CD4-positive, alpha-beta T cell (primary cell): ENCODE results near the gene GRK2. TPM values are rescaled to one million over a fixed set of nuclear protein-coding genes. Genes with fewer than 3 reads are reported as not detected.

Experiments used
- ATAC-seq: fragments of 200-7000 bp; cut with Tn5 transposase; one replicate; pipeline ENCODE4 v1.10.0; 2022; ENCODE audit warnings: mild to moderate bottlenecking; ENCODE audit not compliant: poor library complexity
- CTCF ChIA-PET: fragments of 350-600 bp; sonication (Branson Sonifier 250); formaldehyde crosslinking; loops from one replicate; lab custom pipeline; 2021; ENCODE audit warnings: antibody characterized with exemption, inconsistent platforms; lab: Charles Lee
- POLR2A ChIA-PET: fragments of 350-600 bp; sonication (Branson Sonifier 250); formaldehyde crosslinking; loops from one replicate; lab custom pipeline; 2021; ENCODE audit warnings: antibody characterized with exemption, inconsistent platforms; lab: Charles Lee
- DNase-seq, 14 experiments: peaks; one replicate each; pipeline ENCODE4 v3.0.0-alpha.2; 2013 to 2020; ENCODE audit warnings: mixed read lengths in 2 of 14
- H3K27ac ChIP-seq, 2 donors: one replicate each; pipeline versions ENCODE4 v1.5.1 to v1.7.0; 2013; ENCODE audit warnings: low read length in 2 of 2, low read depth in 1 of 2, mild to moderate bottlenecking in 1 of 2
- H3K27me3 ChIP-seq, 2 experiments: 1 replicate in 1 of 2; 2 replicates in 1 of 2; pipeline versions ENCODE4 v1.6.1 to v1.7.0; 2013; ENCODE audit warnings: low read length in 2 of 2, control low read depth in 1 of 2, mild to moderate bottlenecking in 1 of 2, moderate library complexity in 1 of 2; ENCODE audit not compliant: insufficient read depth in 2 of 2, control insufficient read depth in 1 of 2
- H3K36me3 ChIP-seq: one replicate; pipeline ENCODE4 v1.6.1; 2013; ENCODE audit warnings: low read length, control low read depth; ENCODE audit not compliant: insufficient read depth
- H3K4me1 ChIP-seq: one replicate; pipeline ENCODE4 v1.6.1; 2013; ENCODE audit warnings: low read length, control low read depth; ENCODE audit not compliant: insufficient read depth
- H3K4me3 ChIP-seq: one replicate; pipeline ENCODE4 v1.5.1; 2013; ENCODE audit warnings: mild to moderate bottlenecking, low read length, moderate library complexity
- H3K9me3 ChIP-seq, 2 experiments: 1 replicate in 1 of 2; 2 replicates in 1 of 2; pipeline versions ENCODE4 v1.6.1 to v1.7.0; 2013; ENCODE audit warnings: low read length in 2 of 2, mild to moderate bottlenecking in 2 of 2, control low read depth in 1 of 2, moderate library complexity in 1 of 2; ENCODE audit not compliant: control insufficient read depth in 1 of 2, insufficient read depth in 1 of 2
- H3K27ac Mint-ChIP-seq: one replicate; pipeline ENCODE4 v1.8.0; 2020; ENCODE audit warnings: mixed read lengths
- H3K27me3 Mint-ChIP-seq: one replicate; pipeline ENCODE4 v1.8.0; 2021; ENCODE audit warnings: mixed read lengths
- H3K36me3 Mint-ChIP-seq: one replicate; pipeline ENCODE4 v1.8.0; 2021; ENCODE audit warnings: low read depth, mixed read lengths
- H3K4me1 Mint-ChIP-seq: one replicate; pipeline ENCODE4 v1.8.0; 2021; ENCODE audit warnings: low read depth, mixed read lengths
- H3K4me3 Mint-ChIP-seq: one replicate; pipeline ENCODE4 v1.8.0; 2020; ENCODE audit warnings: mild to moderate bottlenecking, mixed read lengths
- H3K9me3 Mint-ChIP-seq: one replicate; pipeline ENCODE4 v1.8.0; 2020; ENCODE audit warnings: mixed read lengths
- CTCF ChIP-seq: fragments of 200-600 bp; IDR thresholded peaks from one replicate; pipeline ENCODE4 v1.8.0; 2022; ENCODE audit warnings: antibody characterized with exemption, mild to moderate bottlenecking
- intact Hi-C, 2 experiments: fragments of 100-400 bp; cut with DNase I in 1 of 2; cut with micrococcal nuclease in 1 of 2; formaldehyde crosslinking; loops; one replicate each; pipeline versions ENCODE4 v1.15.1 to v1.9.0; 2023 to 2025; cut with DNase I, micrococcal nuclease
- total RNA-seq, 174 experiments: library from RNA in 2 of 174; stranded (reverse) in 2 of 174; gene quantifications; one replicate each; pipeline ENCODE4 v1.2.3 and lab custom pipeline; 2021 to 2026

Gene GRK2
- total RNA-seq, 2 experiments from 2014 or later = 309 to 325 TPM

GRCh38 chr11:67300256-67300755 lies 34.0 kb downstream of the GRK2 start:
- no peak overlapping the region for H3K4me3 Mint-ChIP-seq

GRCh38 chr11:67300756-67301312 lies 34.6 kb downstream of the GRK2 start:
- peak in 1 of 14 experiments; percentile 2 for DNase-seq
- ChIA-PET POLR2A (interaction anchor here (0.7 to 5.6 kb wide), 4 partner anchors 10 to 41 kb away, joined by 3 to 54 read pairs (median 4); partner anchors contain the start of gene ANKRD13D), CTCF (interaction anchor here (2.1 kb wide), 1 partner anchor 17 kb away, joined by 5 read pairs; no protein-coding TSS in a partner anchor)
- peaks cover 21% of the 10 kb centered on the region for H3K4me1 Mint-ChIP-seq
- no peak for TF ChIP-seq CTCF
- intact Hi-C loops = no loop called here
- no peak overlapping the region for H3K4me3 Mint-ChIP-seq
- H3K9me3 ChIP-seq = peaks cover 3 to 9% of the 10 kb centered on the region in 2 experiments
- H3K36me3 Mint-ChIP-seq = peaks cover 53% of the 10 kb centered on the region
- H3K27ac ChIP-seq = no peak overlapping the region
- peaks cover 37% of the 10 kb centered on the region for H3K4me1 ChIP-seq
- H3K36me3 ChIP-seq = peaks cover 54% of the 10 kb centered on the region
- peaks cover 7% of the 10 kb centered on the region for H3K9me3 Mint-ChIP-seq
- no peak overlapping the region for H3K4me3 ChIP-seq
- H3K27ac Mint-ChIP-seq = no peak overlapping the region
- ATAC-seq = no peak
- no peaks in the 10 kb centered on the region for H3K27me3 ChIP-seq
- H3K27me3 Mint-ChIP-seq = no peaks in the 10 kb centered on the region

More at GRCh38 chr11:67300256-67300755, 34.0 kb downstream of the GRK2 start:
- ChIA-PET POLR2A (interaction anchor here (0.7 to 5.6 kb wide), 4 partner anchors 12 to 42 kb away, joined by 3 to 54 read pairs (median 4); partner anchors contain the start of gene ANKRD13D), CTCF (interaction anchor here (2.1 kb wide), 1 partner anchor 17 kb away, joined by 5 read pairs; no protein-coding TSS in a partner anchor)
- DNase-seq (no peak), ATAC-seq (no peak)
- no peak for TF ChIP-seq CTCF
- Histone ChIP-seq H3K4me3 (no peak overlapping the region), H3K36me3 (peaks cover 59% of the 10 kb centered on the region), H3K4me1 (peaks cover 33% of the 10 kb centered on the region), H3K9me3 (peaks cover 7 to 14% of the 10 kb centered on the region in 2 experiments), H3K27me3 (no peaks in the 10 kb centered on the region), H3K27ac (peak overlapping the region in 1 of 2 donors; percentile 21)
- H3K36me3 Mint-ChIP-seq = peaks cover 58% of the 10 kb centered on the region
- H3K4me1 Mint-ChIP-seq = peaks cover 23% of the 10 kb centered on the region
- intact Hi-C loops = no loop called here
- H3K27me3 Mint-ChIP-seq = no peaks in the 10 kb centered on the region
- H3K9me3 Mint-ChIP-seq = peaks cover 7% of the 10 kb centered on the region
- no peak overlapping the region for H3K27ac Mint-ChIP-seq

- no peak overlapping the region for H3K4me3 ChIP-seq
- H3K27ac ChIP-seq = no peak overlapping the region
- peaks cover 37% of the 10 kb centered on the region for H3K4me1 ChIP-seq
- Mint-ChIP-seq H3K36me3 (peaks cover 47% of the 10 kb centered on the region), H3K27me3 (no peaks in the 10 kb centered on the region), H3K4me1 (peaks cover 15% of the 10 kb centered on the region), H3K27ac (no peak overlapping the region), H3K9me3 (peaks cover 3% of the 10 kb centered on the region), H3K4me3 (no peak overlapping the region)
- TF ChIP-seq CTCF = no peak
- ChIA-PET POLR2A (interaction anchor here (0.7 to 5.6 kb wide), 5 partner anchors 11 to 51 kb away, joined by 3 to 54 read pairs (median 4); partner anchors contain the start of genes ANKRD13D and POLD4), CTCF (interaction anchor here (2.1 to 4.6 kb wide), 2 partner anchors 16 kb away, joined by 5 to 21 read pairs; no protein-coding TSS in a partner anchor)
- H3K9me3 ChIP-seq = peaks cover 0 to 4% of the 10 kb centered on the region in 2 experiments
- peak in 2 of 14 experiments; percentile 2 to 32 for DNase-seq
- intact Hi-C loops = no loop called here
- no peak for ATAC-seq
- H3K27me3 ChIP-seq = no peaks in the 10 kb centered on the region
- peaks cover 48% of the 10 kb centered on the region for H3K36me3 ChIP-seq
These were observed 35.1 kb downstream of the GRK2 start for GRCh38 chr11:67301313-67301921.
